T-helper 2 cell treated with Interferon-gamma antibody and Interleukin-4, amounts not matched to agents 5 μg/mL and 100 μg/mL, for 36 hours (primary cell): ENCODE results near the gene C2CD4B.

Experiments used
- DNase-seq: peaks from one replicate; pipeline ENCODE4 v3.0.0; 2021; ENCODE audit warnings: low spot score
- H3K27ac Mint-ChIP-seq: one replicate; pipeline ENCODE4 v1.8.0; 2021; ENCODE audit warnings: mild to moderate bottlenecking, mixed read lengths
- H3K27me3 Mint-ChIP-seq: one replicate; pipeline ENCODE4 v1.8.0; 2021; ENCODE audit warnings: low read depth, mixed read lengths
- H3K36me3 Mint-ChIP-seq: one replicate; pipeline ENCODE4 v1.8.0; 2021; ENCODE audit warnings: low read depth, mixed read lengths
- H3K4me1 Mint-ChIP-seq: one replicate; pipeline ENCODE4 v1.8.0; 2021; ENCODE audit warnings: low read depth, mixed read lengths
- H3K4me3 Mint-ChIP-seq: one replicate; pipeline ENCODE4 v1.8.0; 2022; ENCODE audit warnings: mild to moderate bottlenecking, moderate library complexity, mixed read lengths
- H3K9me3 Mint-ChIP-seq: one replicate; pipeline ENCODE4 v1.8.0; 2021; ENCODE audit warnings: mixed read lengths

Gene C2CD4B, protein sequence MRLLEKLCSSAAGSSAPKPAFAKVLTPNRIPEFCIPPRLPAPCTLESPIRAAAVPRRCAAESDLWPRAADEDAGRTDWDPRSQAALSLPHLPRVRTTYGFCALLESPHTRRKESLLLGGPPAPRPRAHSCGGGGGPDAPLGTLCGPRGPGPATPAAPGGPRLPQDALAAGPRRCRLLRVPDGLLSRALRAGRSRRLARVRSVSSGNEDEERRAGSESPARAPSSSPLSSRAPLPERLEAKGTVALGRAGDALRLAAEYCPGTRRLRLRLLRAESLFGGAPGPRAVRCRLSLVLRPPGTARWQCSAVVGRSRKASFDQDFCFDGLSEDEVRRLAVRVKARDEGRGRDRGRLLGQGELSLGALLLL

DNA sequence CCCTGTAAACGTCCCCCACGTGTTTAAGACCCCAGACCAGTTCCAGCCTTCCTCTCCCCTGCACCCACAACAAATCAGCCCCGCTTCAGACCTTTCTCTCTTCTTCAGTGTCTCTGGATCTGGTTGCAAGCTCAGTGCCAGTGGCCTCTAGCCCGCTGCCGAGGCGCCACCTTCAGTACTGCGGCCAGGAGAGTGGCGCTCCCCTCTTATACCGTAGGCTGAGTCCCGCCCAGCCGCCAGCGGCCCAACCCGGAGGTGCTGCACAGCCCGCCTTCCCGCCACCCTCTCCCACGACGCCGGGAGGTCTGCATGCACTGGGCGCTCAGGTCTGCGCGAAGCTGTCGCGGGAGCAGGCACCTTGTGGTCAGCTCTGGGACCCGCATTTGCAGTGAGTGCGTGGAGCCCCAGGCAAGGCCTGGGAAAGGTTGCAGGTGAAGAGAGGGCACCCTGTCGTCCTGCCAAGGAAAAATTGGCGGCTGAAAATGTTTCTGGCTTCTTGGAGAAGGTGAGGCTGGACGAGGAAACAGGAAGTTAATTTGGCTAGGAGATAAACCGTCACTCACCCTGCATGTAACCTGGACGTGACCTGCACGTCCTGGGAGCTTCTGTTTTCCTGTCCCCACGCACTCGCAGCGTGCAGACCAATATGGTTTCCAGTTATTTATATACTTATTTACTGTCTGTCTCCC, at the start of gene C2CD4B:
TSS of gene C2CD4B (minus strand) at position 182 of the 689 bp plus-strand sequence. CDS start 301 bp downstream, outside the sequence.
- Mint-ChIP-seq H3K4me1 (peaks cover 6% of the 10 kb centered on the region), H3K4me3 (peak within 1 kb of the TSS; percentile 78), H3K27ac (no peak within 1 kb of the TSS), H3K36me3 (no peaks in the 10 kb centered on the region), H3K9me3 (no peaks in the 10 kb centered on the region), H3K27me3 (peaks cover 75% of the 10 kb centered on the region)
- DNase-seq: no peak

DNA sequence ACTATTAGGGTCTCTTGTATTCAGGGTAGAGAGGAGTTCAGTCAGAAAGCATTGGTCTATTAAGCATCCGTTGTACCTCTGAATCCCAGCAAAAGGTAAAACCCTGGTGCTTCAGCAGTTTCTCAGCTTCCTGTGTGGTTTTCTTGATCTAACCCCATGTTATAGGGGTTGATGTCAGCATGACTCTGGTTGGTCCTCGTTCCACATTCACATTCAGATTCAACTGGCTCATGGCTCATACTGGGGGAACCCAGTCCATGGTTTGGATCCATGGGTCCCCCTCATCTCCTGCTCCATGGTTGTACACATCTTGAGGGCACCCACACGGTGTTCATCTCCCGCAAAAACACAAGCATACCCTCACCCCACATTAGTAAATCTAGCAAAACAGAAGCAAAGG, 47.7 kb upstream of the C2CD4B start:
- peaks cover 31% of the 10 kb centered on the region for H3K9me3 Mint-ChIP-seq
- peaks cover 3% of the 10 kb centered on the region for H3K27me3 Mint-ChIP-seq
- H3K4me1 Mint-ChIP-seq: peaks cover 6% of the 10 kb centered on the region
- H3K4me3 Mint-ChIP-seq: no peak overlapping the region
- no peak for DNase-seq
- peaks cover 2% of the 10 kb centered on the region for H3K36me3 Mint-ChIP-seq
- H3K27ac Mint-ChIP-seq: no peak overlapping the region

DNA sequence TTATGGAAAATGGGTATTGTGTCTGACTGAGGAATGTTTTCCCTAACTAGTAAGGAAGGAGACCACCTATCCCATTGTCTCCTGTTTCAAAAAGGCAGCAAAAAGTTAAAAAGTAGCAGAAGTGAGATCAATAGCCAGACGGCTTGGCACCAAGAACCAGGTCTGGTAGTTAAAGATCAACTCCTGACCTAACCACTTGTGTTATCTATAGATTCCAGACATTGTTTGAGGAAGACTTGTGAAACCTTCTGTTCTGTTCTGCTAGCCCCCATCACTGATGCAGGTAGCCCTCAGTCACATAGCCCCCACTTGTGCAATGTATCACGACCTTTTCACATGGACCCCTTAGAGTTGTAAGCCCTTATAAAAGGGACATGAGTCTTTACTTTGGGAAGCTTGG, 46.3 kb upstream of the C2CD4B start:
- Mint-ChIP-seq H3K27me3 (peaks cover 3% of the 10 kb centered on the region), H3K27ac (no peak overlapping the region), H3K4me1 (peaks cover 6% of the 10 kb centered on the region), H3K36me3 (peaks cover 2% of the 10 kb centered on the region), H3K9me3 (peaks cover 20% of the 10 kb centered on the region), H3K4me3 (no peak overlapping the region)
- DNase-seq: no peak

DNA sequence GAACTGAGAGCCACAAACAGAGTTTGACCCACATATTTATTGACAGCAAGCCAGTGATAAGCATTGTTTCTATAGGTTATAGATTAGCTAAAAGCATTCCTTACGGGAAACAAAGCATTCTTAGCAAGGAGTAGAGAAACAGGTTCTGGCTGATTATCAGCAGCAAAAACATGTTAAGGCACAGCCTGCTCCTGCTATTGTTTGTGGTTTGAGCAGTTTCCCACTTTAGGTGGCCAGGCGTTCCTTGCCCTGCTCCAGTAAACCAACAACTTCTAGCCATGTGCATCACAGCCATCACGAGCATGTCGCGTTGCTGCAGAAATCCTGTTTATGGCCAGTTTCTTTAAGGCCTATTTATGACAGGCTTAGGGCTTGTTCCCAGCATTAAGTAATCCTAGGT, 44.7 kb upstream of the C2CD4B start:
- Mint-ChIP-seq H3K4me1 (peaks cover 6% of the 10 kb centered on the region), H3K4me3 (no peak overlapping the region), H3K9me3 (peaks cover 14% of the 10 kb centered on the region), H3K27me3 (no peaks in the 10 kb centered on the region), H3K27ac (no peak overlapping the region), H3K36me3 (no peaks in the 10 kb centered on the region)
- DNase-seq: no peak

DNA sequence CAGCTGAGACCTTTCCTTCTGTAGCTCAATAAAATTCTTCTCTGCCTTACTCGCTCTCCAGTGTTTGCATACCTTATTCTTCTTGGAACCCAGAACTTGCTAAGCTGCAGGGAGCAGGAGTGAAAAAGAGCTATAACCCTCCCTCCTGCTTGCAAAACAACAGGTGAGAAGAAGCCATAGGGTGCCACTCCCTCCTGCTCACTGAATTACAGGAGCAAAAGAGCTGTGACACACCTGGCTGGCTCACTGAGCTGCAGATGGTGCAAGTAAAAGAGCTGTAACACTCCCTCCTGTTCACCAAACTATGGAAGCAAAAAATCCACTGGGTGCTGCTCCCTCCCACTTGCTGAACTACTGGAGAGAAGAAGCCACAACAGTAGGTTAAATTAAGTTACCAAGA, 44.2 kb upstream of the C2CD4B start:
- no peaks in the 10 kb centered on the region for H3K27me3 Mint-ChIP-seq
- no peak overlapping the region for H3K27ac Mint-ChIP-seq
- peaks cover 14% of the 10 kb centered on the region for H3K9me3 Mint-ChIP-seq
- no peak for DNase-seq
- no peak overlapping the region for H3K4me3 Mint-ChIP-seq
- no peaks in the 10 kb centered on the region for H3K36me3 Mint-ChIP-seq
- peaks cover 6% of the 10 kb centered on the region for H3K4me1 Mint-ChIP-seq

DNA sequence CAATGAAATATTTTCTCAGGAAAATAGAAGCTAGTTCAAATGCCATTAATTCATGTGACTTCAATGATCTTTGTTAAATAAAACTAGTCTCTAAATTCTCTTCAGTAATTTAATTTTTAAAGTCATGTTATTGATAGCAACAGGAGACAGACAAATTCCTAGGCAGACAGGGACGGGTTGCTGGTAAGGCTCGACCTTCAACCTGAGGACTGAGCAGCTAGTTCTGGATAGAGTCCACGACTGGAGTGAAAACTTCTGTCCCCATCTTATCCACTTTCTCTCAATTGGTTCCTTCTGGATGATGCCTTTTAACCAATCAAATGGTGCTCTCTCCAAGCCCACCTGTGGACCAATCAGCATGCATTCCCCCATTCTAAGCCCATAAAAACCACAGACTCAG, 43.8 kb upstream of the C2CD4B start:
- Mint-ChIP-seq H3K27me3 (no peaks in the 10 kb centered on the region), H3K4me3 (no peak overlapping the region), H3K4me1 (peaks cover 6% of the 10 kb centered on the region), H3K9me3 (peaks cover 14% of the 10 kb centered on the region), H3K27ac (no peak overlapping the region), H3K36me3 (no peaks in the 10 kb centered on the region)
- DNase-seq: no peak

DNA sequence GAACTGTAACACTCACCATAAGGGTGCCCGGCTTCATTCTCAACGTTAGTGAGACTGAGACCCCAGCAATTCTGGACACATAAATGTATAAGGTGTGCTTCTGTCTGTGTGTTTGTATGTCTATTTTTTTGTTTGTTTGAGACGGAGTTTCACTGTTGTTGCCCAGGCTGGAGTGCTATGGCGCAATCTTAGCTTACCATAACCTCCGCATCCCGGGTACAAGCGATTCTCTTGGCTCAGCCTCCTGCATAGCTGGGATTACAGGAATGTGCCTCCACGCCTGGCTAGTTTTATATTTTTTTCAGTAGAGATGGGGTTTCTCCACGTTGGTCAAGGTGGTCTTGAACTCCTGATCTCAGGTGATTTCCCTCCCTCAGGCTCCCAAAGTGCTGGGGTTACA, 43.3 kb upstream of the C2CD4B start:
- Mint-ChIP-seq H3K27me3 (no peaks in the 10 kb centered on the region), H3K4me3 (no peak overlapping the region), H3K9me3 (peaks cover 14% of the 10 kb centered on the region), H3K36me3 (no peaks in the 10 kb centered on the region), H3K4me1 (peaks cover 6% of the 10 kb centered on the region), H3K27ac (no peak overlapping the region)
- DNase-seq: no peak

DNA sequence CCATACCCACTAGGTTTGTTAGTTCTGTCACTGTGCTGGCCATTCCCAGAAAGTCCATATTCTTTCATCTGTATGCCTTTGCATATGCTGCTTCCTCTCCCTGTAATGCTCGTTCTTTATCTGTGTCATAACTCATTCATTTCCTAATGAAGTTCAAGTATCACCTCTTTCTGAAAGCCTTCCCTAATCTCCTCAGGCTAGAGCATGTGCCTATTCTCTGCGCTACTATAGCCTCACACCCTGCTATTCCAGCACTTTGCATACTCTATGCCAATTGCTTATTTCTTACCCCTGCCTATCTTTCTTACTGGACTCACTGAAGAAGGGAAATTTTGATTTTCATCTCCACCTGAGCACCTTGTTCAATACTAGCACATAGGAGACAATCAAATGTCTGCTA, 25.6 kb upstream of the C2CD4B start:
- Mint-ChIP-seq H3K4me3 (no peak overlapping the region), H3K27me3 (peaks cover 18% of the 10 kb centered on the region), H3K36me3 (no peaks in the 10 kb centered on the region), H3K27ac (no peak overlapping the region), H3K4me1 (no peaks in the 10 kb centered on the region), H3K9me3 (no peaks in the 10 kb centered on the region)
- DNase-seq: no peak

DNA sequence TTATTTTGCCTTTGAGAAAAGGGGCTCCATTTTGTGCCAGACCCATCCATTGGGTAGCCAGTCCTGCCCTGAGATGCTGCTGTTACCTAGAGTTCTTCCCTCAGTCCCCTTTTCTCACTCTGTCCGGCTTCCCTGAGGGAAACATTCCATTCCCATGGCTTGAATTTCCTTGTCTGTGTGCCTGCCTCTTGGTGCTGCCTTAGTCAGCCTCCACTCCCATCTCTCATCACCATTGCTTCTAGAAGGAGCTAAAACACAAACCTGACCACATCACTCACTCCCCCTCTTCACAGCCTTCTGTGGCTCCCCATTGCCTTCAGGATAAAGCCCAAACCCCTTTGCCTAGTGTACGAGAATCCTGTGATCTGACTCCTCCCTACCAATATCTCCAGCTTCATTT, 25.2 kb upstream of the C2CD4B start:
- Mint-ChIP-seq H3K4me3 (no peak overlapping the region), H3K27ac (no peak overlapping the region), H3K36me3 (no peaks in the 10 kb centered on the region), H3K9me3 (no peaks in the 10 kb centered on the region), H3K4me1 (no peaks in the 10 kb centered on the region), H3K27me3 (peaks cover 18% of the 10 kb centered on the region)
- no peak for DNase-seq

DNA sequence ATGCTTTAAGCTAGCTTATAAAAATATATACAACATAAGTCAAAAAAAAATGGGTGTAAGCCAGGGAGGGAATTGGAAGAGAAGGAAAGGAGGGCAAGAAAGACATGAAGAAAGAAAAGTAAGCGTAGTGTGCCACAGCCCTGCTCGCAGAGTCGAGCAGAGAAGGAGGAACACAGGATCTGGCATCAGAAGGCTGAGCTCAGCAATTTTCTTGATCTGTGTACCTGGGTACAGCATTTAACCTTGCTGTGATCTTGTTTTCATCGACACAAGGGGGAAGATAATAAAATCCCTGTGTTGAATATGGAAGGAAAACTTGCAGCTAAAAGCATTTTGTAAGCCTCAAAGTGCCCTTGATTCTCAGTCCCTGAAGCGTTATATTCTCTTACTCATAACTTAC, 23.7 kb upstream of the C2CD4B start:
- Mint-ChIP-seq H3K36me3 (no peaks in the 10 kb centered on the region), H3K27ac (no peak overlapping the region), H3K9me3 (no peaks in the 10 kb centered on the region)

DNA sequence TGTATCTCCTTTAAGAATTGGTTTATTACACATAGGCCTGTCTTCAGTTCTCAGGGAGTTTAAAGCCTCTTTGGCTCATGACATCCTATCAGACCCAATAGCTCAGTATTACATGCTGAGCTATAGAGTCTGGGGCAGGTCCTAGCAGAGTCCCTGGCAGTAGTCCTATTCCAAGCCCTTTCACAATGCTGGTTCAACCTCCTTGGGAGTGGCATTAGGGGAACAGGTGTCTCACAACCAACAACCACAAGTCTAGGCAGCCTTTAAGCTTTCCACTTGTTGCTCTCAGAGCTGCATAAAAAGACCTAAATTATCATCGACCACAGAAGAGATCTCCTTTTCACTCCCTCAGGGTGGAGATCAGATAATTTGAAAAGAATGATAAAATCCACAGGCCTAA, 22.8 kb upstream of the C2CD4B start:
- H3K27ac Mint-ChIP-seq: no peak overlapping the region
- DNase-seq: no peak
- no peaks in the 10 kb centered on the region for H3K36me3 Mint-ChIP-seq
- H3K4me1 Mint-ChIP-seq: peaks cover 5% of the 10 kb centered on the region
- peaks cover 18% of the 10 kb centered on the region for H3K27me3 Mint-ChIP-seq
- no peak overlapping the region for H3K4me3 Mint-ChIP-seq
- no peaks in the 10 kb centered on the region for H3K9me3 Mint-ChIP-seq

More for the DNA sequence above, 23.7 kb upstream of the C2CD4B start:
- Mint-ChIP-seq H3K4me1 (peaks cover 5% of the 10 kb centered on the region), H3K4me3 (no peak overlapping the region), H3K27me3 (peaks cover 18% of the 10 kb centered on the region)
- no peak for DNase-seq

DNA sequence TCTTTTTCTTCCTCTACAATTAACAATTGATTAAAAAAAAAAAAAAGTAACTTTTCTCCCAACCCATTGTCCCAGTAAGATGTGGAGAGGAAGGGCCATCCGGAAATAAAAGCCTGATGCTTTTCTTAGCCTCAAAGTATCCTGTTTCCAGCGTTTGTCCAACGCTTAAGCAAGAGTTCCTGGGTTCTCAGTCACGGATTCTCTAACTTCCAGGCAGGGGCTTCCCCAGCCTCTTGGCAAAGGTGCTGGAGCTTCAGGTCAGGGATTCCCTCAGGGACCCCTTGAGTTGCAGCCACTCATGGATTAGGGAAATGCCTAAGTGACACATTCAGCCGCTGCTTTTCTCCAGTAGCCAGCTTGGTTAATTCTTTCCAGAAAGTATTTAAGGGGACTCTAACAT, 22.3 kb upstream of the C2CD4B start:
- Mint-ChIP-seq H3K36me3 (no peaks in the 10 kb centered on the region), H3K27me3 (peaks cover 15% of the 10 kb centered on the region), H3K4me1 (peaks cover 5% of the 10 kb centered on the region), H3K9me3 (no peaks in the 10 kb centered on the region), H3K27ac (no peak overlapping the region), H3K4me3 (no peak overlapping the region)
- no peak for DNase-seq

DNA sequence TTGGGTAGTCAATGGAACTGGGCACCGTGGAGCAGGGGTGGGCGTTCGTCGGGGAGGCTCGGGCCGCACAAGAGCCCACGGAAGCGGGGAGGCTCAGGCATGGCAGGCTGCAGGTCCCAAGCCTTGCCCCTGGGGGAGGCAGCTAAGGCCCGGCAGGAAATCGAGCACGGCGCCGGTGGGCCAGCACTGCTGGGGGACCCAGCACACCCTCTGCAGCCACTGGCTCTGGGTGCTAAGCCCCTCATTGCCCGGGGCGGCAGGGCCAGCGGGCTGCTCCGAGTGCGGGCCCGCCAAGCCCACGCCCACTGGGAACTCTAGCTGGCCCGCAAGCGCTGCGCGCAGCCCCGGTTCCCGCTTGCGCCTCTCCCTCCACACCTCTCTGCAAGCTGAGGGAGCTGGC, 21.5 kb upstream of the C2CD4B start:
- DNase-seq: no peak
- Mint-ChIP-seq H3K27me3 (peaks cover 11% of the 10 kb centered on the region), H3K4me1 (peaks cover 5% of the 10 kb centered on the region), H3K36me3 (no peaks in the 10 kb centered on the region), H3K27ac (no peak overlapping the region), H3K4me3 (no peak overlapping the region), H3K9me3 (no peaks in the 10 kb centered on the region)

DNA sequence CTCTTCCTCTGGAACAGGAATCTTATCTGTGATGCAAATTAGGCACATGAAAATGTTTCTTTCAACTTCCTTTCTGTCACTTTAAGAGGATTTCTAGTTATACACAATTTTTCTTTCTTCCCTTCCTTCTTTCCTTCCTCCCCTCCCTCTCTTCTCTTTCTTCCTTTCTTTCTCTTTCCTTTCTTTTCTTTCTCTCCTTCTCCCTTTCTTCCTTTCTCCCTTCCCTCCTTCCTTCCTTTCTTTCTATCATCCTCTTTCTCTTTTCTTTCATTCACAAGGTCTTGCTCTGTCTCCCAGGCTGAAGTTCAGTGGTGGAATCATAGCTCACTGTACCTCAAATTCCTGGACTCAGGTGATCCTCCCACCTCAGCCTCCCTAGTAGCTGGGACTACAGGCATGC, 18.0 kb upstream of the C2CD4B start:
- Mint-ChIP-seq H3K27me3 (peaks cover 7% of the 10 kb centered on the region), H3K9me3 (no peaks in the 10 kb centered on the region), H3K27ac (no peak overlapping the region), H3K4me3 (no peak overlapping the region), H3K4me1 (peaks cover 5% of the 10 kb centered on the region), H3K36me3 (no peaks in the 10 kb centered on the region)
- no peak for DNase-seq
